GM19452 (cell line): Measurements from ENCODE around the gene PIEZO2.
"Not testable (repeated sequence)": the region's sequence is repeated elsewhere in the genome, so short reads cannot be mapped to it uniquely, and the experiment has no call there.

Experiments used
- ATAC-seq: cut with Tn5 transposase; IDR thresholded peaks from one replicate; pipeline ENCODE4 v1.9.1; 2021; ENCODE audit not compliant: unreplicated experiment

The PIEZO2 gene

GRCh38 chr18:10659594-10659993, 489.8 kb downstream of the PIEZO2 start:
- no peak for ATAC-seq

- no peak for ATAC-seq
These were observed 490.4 kb downstream of the PIEZO2 start for GRCh38 chr18:10659000-10659399.

DNA sequence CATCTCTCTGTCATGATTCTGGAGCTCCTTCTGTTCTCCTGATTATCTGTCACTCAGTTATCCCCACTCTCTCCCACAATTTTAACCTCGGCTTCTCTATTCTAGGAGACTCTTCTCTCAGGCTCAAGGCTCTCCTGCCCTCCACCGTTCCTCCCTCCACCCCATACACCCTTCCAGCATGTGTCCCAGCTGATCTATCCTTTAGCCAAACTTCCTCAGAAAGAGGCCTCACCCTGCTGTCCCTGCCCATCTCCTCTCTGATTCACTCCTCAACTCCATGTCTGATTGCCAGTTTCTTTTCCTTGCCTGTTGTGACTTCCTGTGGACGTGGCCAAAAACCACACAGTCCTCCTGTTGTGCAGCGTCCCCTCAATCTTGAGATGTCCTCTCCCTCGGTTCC, 505.4 kb downstream of the PIEZO2 start:
- ATAC-seq: not testable (repeated sequence)

GRCh38 chr18:10642915-10643524, 506.3 kb downstream of the PIEZO2 start:
- ATAC-seq: peak; percentile 76

DNA sequence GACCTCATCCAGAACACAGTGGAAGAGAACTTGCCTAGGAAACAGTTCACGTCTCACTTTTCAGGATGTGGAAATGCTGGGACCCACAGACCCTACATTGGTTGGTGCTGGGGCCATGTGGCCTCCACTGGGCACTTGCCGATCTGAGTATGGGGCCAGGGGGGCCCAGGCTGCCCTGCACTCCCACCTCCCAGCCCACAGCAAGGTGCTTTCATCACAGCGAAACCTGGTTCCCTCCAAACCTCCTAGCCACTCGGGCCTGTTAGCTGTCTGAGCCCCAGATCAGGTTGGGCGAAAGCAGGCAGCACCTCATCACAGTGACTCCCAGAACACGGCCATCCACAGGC, 510.9 kb downstream of the PIEZO2 start:
- ATAC-seq: not testable (repeated sequence)

DNA sequence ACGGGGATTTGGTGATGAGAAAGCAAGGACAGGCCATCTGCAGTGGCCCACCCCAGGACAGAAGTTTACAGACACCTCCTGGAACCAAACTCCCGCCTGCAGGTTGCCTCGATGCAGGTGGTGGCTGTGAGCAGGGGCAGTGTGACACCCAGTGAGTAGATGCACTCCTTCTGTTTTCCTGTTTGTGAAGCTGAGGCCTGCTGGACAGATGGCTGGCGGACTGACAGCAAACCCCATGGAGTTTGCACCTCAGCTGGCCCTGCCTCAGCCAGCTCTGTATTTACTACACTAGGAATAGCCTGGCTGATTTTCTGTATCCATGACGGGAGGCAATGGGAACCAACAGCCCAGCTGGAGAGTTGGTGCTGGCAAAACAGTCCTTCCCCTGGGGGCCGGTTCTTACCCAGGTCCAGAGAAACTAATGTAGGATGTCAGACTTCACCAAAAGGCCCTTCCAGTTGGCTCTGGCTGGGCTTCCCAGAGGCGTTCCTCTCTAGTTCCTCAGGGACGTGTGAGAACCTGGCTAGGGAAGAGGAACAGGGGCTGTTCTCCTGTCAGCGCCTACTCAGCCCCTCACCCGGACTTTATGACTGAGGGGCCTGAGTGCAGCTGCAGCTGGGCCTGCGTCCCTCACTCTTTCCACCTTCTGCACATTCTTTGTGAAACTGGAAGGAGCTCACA, 511.4 kb downstream of the PIEZO2 start:
- not testable (repeated sequence) for ATAC-seq

GRCh38 chr18:10629076-10629475, 520.3 kb downstream of the PIEZO2 start:
- peak; percentile 99 for ATAC-seq

DNA sequence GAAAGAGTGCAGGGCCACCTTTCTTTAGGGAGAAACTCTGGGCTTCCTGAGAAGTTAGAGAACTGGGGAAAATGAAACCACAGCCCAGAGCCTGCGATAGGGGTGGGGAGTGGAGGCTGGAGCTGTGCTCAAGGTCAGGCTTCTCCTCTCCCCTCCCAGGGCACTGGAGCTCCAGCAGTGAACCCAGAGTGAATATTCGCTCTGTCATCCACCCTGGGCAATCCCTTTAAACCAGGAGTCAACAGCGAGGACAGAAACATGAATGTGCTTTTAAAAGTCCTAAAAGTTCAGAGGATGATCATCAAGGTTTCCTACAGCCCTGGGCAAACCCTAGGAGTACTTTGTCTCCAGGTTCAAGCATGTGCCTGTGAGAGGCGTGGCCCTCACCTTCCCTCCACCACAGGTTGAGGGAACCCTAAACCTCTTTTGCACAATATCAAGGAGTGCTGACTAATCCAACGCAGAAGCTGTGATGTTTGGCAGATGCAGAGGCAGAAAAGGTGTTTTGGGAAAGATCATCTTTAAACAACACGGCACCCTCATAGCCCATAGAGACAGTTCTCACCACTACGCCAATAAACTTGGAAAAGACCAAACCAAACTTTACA, 522.7 kb downstream of the PIEZO2 start:
- ATAC-seq: not testable (repeated sequence)

DNA sequence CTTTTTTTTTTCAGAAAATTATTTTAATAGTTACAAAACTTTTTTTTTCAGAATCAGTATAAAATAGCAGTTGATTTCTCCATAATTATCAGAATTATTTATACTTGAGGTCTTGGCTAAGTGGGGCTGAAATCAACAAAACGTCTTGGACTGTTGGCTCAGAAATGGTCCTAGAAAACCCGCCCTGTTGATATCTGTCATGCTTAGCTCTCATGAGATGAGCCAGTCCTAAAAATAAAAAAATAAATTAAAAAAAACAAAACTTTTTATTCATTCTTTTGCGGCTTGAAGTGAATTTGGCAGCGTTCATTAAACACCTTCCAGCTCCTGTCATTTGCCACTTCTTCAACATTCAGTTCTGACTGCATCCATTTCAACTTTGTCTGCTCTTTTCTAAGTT, 525.8 kb downstream of the PIEZO2 start:
- not testable (repeated sequence) for ATAC-seq

DNA sequence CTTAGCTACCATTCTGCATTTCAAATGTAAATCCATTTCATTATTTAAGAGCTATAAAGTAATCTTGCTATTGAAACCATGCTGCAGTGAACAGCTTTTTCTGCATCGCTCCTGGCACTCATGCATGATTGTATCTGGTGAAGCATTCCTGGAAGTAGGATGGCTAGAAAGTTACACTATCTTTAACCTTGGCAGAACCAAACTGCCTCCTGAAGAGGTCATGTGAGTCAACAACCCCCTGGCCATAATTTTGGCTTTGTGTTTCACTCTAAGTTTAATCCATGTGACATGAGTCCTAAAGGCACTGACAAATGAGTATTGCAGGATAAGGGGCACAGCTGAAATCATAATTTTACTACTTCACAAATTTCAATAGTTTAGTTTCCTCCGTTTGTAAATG, 526.4 kb downstream of the PIEZO2 start:
- ATAC-seq: not testable (repeated sequence)

DNA sequence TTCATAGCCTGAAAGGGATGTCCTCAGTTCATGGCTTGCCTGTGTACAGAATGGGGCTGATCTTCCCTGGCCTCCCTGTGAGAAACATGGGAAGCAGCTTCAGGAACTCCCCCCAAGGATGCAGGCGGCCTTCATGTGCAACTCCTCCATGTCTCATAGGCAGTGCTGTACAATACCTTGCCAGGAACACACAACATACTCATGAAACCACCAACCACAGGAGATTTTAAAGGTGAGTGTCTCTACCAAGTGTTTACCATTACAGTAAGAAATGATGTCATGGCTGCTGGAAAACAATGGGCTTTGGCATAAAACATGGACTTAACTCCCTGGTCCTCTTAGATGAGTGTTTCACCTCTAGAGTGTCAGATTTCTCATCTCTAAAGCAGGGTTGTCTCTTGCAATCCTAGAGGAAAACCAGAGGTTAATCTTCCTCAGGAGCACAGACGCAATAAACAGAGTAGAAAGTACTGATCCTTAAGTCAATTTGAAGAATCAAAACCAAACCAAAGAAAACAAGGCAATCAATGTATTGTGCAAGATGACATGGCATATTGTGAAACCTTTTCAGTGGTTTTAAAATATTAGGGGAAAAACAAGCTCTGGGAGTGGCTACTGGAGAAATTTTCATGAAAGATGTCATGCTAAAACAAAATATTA, 528.6 kb downstream of the PIEZO2 start:
- ATAC-seq: not testable (repeated sequence)
